GM12892 (cell line): Measurements from ENCODE around the gene PPP2R1B.
"Not testable (repeated sequence)": the region's sequence is repeated elsewhere in the genome, so short reads cannot be mapped to it uniquely, and the experiment has no call there.

Source experiments
- DNase-seq: peaks from one replicate; pipeline ENCODE4 v3.0.0; 2011; ENCODE audit not compliant: insufficient read length
- FAIRE-seq: peaks from 2 replicates; lab custom pipeline; 2011; peaks lifted over from hg19 to GRCh38; lab: Jason Lieb, UNC
- POLR2A ChIP-seq: IDR thresholded peaks from 2 replicates; pipeline ENCODE4 v1.6.1; 2011; ENCODE audit warnings: low read depth, low read length, control low read depth
- POLR2AphosphoS5 ChIP-seq: IDR thresholded peaks from 2 replicates; pipeline ENCODE4 v1.6.1; 2011; ENCODE audit warnings: low read depth, low read length, control low read depth
- TAF1 ChIP-seq: IDR thresholded peaks from 2 replicates; pipeline ENCODE4 v1.6.1; 2011; ENCODE audit warnings: low read depth, mild to moderate bottlenecking, control low read depth, low read length, borderline replicate concordance

Gene PPP2R1B

DNA sequence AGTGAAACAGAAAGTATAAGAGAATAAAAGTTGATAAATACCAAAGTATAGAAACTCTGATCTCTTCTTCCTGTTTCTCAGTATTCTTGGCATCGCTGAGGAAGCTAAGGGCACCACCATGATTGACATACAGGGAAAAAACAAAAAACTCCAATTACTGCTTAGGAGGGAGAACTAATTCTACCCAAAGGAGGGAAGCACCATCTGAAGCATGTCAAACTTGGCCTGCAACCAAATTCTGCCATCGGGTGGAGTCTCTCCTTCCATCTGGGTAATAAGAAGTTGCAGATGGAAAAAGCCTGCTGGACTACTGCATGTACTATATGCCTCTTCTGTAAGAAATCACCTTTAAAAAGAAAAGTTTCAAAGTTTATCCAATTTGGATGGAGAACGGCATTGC lies 30.5 kb upstream of the PPP2R1B start:
- FAIRE-seq (no peak), DNase-seq (no peak)
- TF ChIP-seq POLR2A: no peak
- no peak for TF ChIP-seq POLR2AphosphoS5
- TF ChIP-seq TAF1: no peak

- FAIRE-seq (no peak), DNase-seq (no peak)
- TF ChIP-seq TAF1 (no peak), POLR2AphosphoS5 (no peak), POLR2A (no peak)
Measured at GRCh38 chr11:111795334-111795985, 29.3 kb upstream of the PPP2R1B start.

DNA sequence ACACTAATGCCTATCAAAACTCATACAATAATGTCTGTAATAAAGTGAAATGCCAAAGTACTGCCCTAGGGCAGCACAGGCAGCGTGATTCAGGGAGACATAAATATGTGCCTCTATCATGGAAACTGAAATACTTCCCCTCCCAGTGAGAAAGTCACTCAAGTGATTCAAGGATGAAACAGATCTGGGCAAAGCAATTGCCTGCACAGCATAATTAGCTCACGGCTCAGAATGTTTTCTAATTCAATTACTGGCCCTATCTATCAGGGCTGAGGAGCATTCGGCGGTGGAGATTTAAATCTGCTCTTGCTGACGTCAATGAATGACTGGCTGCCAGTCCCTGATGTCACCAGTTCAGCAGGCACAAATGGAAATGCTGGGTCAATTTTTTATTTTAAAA lies 27.7 kb upstream of the PPP2R1B start:
- TF ChIP-seq TAF1 (no peak), POLR2A (no peak), POLR2AphosphoS5 (no peak)
- FAIRE-seq (no peak), DNase-seq (no peak)

DNA sequence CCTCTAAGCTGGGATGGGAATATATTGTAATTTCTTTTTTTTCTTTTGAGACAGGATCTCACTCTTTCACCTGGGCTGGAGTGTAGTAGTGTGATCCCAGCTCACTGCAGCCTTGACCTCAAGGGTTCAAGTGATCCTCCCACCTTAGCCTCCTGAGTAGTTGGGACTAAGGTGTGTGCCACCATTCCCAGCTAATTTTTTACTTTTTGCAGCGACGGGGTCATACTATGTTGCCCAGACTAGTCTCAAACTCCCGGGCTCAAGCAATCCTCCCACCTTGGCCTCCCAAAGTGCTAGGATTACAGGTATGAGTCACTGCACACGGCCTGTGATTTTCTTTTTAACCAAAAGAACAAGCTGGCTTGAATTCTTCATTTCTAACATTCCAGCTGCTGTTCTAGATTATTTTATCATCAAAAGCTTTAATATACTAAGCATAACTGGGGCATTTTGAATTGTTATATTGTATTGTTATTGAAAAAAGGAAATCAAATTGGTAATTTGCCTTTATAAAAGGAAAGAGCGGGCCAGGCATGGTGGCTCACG lies 26.8 kb upstream of the PPP2R1B start:
- no peak for DNase-seq
- no peak for TF ChIP-seq POLR2A
- TF ChIP-seq TAF1: no peak
- TF ChIP-seq POLR2AphosphoS5: no peak
- no peak for FAIRE-seq

- DNase-seq (no peak), FAIRE-seq (no peak)
- no peak for TF ChIP-seq POLR2A
- TF ChIP-seq POLR2AphosphoS5: no peak
- TF ChIP-seq TAF1: no peak
Measured at GRCh38 chr11:111792314-111792713, 26.1 kb upstream of the PPP2R1B start.

GRCh38 chr11:111788464-111788863 lies 22.3 kb upstream of the PPP2R1B start:
- no peak for DNase-seq
- TF ChIP-seq POLR2AphosphoS5 (no peak), TAF1 (no peak), POLR2A (no peak)
- no peak for FAIRE-seq

DNA sequence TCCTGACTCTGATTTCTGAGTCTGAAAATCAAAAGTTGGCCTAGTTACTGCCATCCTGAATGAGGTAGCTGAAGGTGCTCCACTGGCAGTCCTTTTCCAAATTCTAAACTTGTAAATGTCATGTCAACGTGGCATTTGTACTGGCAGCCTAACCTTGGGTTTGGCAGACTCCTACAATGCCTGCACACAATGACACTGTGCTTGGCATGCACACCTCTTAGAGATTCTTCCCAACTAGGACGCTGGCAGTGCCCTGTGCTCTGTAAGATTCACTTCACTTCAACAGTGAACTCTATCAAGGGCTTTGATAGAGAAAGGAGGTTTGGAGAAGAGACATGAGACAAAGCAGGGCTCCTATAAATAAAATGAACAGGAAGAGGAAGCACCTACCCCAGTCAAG lies 21.9 kb upstream of the PPP2R1B start:
- TF ChIP-seq POLR2A: no peak
- no peak for TF ChIP-seq POLR2AphosphoS5
- TF ChIP-seq TAF1: no peak
- no peak for FAIRE-seq
- no peak for DNase-seq

DNA sequence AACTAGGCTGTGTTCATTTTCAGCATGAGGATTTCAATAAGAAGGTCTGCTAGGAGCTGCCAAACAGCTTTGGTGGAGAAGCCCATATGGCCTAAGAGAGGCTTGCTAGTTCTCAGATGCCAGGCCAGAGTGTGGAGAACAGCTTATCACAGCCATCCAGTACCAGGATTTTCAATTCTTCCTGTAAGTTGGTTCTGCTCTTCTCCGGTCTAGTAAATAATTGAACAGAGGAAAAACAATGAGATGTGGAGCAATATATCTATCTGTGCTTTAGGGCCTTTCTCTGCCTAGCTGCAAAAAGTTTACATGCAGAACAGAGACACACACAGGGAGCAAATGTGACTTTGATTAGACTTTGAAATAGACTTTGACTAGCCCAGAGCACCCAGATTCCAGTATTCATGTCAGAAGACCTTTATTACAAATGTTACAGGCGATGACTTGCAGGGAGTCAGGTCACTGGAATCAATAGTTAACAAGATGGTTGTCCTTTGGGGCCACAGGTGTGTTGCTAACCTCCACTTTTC lies 19.8 kb upstream of the PPP2R1B start:
- no peak for DNase-seq
- FAIRE-seq: no peak
- TF ChIP-seq POLR2AphosphoS5: no peak
- TF ChIP-seq POLR2A: no peak
- no peak for TF ChIP-seq TAF1

GRCh38 chr11:111785076-111785475 lies 18.9 kb upstream of the PPP2R1B start:
- TF ChIP-seq POLR2AphosphoS5: no peak
- TF ChIP-seq TAF1: no peak
- no peak for TF ChIP-seq POLR2A
- no peak for DNase-seq
- no peak for FAIRE-seq

GRCh38 chr11:111784311-111784710 lies 18.1 kb upstream of the PPP2R1B start:
- FAIRE-seq, DNase-seq: not testable (repeated sequence)

DNA sequence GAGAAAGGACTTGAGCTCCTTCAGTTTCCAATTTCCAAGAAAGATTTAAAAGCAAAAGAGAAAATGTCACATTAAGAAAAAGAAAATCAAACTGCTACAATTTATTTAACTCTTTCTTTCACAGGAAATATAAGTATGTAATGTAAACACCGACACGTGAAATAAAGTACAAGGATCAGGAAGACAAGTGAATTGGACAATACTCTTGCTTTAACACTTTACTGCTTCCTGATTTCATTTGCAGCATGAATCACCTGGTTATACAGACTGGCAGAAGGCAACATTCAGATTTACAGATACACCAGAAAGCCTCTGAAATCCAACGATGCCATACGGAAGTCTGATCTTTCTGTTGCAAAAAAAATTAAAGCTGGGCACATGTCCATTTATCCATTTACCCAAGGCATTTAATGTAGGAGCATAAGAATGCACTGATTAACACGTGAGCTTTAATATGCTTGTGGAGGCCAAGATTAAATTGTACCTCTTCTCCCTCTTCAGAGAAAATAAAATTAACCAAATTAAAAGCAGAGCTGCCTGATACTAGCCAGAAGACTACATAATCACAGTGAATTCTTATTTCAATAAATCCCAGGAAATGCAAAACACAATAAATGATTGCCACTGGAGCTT lies 16.0 kb upstream of the PPP2R1B start:
- no peak for TF ChIP-seq TAF1
- DNase-seq: no peak
- FAIRE-seq: no peak

DNA sequence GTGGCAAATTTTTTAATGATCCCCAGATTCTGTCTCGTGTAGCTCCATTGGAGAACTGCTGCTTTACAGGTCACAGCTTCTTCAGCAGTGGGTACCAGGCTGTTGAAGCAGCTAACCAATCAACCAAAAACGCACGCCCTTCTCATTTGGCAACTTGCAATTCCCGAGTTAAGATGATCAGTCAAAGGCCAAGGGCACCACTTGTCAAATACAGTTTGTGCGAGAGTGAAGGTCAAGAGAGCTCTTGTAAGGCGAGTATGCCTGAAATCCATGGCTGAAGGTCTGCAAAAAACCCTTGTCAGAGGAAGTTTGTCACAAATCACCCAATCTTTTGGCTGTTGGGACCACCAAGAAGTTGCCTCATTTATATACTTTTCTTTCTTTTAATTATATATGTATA lies 12.9 kb upstream of the PPP2R1B start:
- FAIRE-seq: no peak
- DNase-seq: no peak
- TF ChIP-seq POLR2A (no peak), TAF1 (no peak)

DNA sequence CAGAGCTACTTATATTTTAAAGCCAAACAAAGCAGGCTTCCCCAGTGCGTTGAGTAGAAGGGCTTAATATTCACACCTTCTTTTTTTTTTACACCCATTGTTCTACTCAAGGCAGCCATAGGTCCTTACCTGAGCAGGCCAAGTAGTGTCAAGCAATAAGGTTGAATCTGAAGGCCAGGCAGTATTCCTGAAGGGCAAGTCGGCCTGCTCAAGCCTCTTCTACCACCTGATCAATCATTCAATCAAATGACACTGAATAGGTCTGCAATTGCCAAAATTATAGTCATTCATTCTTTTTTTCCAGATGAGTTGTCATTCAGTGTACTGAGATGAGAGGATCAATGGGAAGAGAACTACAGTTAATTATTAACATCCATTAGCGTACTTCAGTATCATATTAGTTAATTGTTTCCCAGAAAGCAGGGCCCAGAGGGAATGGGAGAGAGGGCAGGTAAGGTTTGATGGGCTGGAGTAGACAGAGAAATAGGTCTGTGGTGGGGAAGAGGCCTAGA lies 11.9 kb upstream of the PPP2R1B start:
- no peak for TF ChIP-seq POLR2AphosphoS5
- TF ChIP-seq TAF1: no peak
- TF ChIP-seq POLR2A: no peak
- no peak for DNase-seq
- FAIRE-seq: no peak
